CD14-positive monocyte (primary cell): ENCODE data around the gene USP17L28. TPM values are rescaled to one million over a fixed set of nuclear protein-coding genes. Genes with fewer than 3 reads are reported as not detected.
"Not testable (repeated sequence)": the region's sequence is repeated elsewhere in the genome, so short reads cannot be mapped to it uniquely, and the experiment has no call there.

Source experiments
- DNase-seq, 3 donors: peaks; one replicate each; pipeline ENCODE4 v3.0.0-alpha.2; 2011 to 2022
- H2AFZ ChIP-seq: 2 replicates; pipeline ENCODE4 v1.6.0; 2012; ENCODE audit warnings: mild to moderate bottlenecking, low read depth, low read length, inconsistent platforms; ENCODE audit not compliant: insufficient read depth, poor library complexity, severe bottlenecking
- H3K27ac ChIP-seq, 2 donors: 1 replicate in 1 of 2; 2 replicates in 1 of 2; pipeline ENCODE4 v1.5.1; 2012 to 2013; ENCODE audit warnings: low read length in 2 of 2, control low read depth in 1 of 2, inconsistent platforms in 1 of 2, low read depth in 1 of 2, mild to moderate bottlenecking in 1 of 2
- H3K27me3 ChIP-seq, 2 donors: one replicate each; pipeline versions ENCODE4 v1.6.0 to v1.6.1; 2011 to 2013; ENCODE audit warnings: low read length in 2 of 2; ENCODE audit not compliant: control insufficient read depth in 2 of 2, insufficient read depth in 2 of 2
- H3K36me3 ChIP-seq, 2 donors: replicated peaks in 1 of 2; 1 replicate in 1 of 2; 2 replicates in 1 of 2; pipeline versions ENCODE4 v1.5.1 to v1.6.1; 2012 to 2013; ENCODE audit warnings: low read length in 2 of 2, control low read depth in 1 of 2, inconsistent platforms in 1 of 2, mild to moderate bottlenecking in 1 of 2; ENCODE audit not compliant: insufficient read depth in 2 of 2, control insufficient read depth in 1 of 2
- H3K4me1 ChIP-seq, 2 donors: 1 replicate in 1 of 2; 2 replicates in 1 of 2; pipeline versions ENCODE4 v1.5.1 to v1.6.1; 2012 to 2013; ENCODE audit warnings: low read length in 2 of 2, control low read depth in 1 of 2, inconsistent platforms in 1 of 2, mild to moderate bottlenecking in 1 of 2, moderate library complexity in 1 of 2; ENCODE audit not compliant: insufficient read depth in 2 of 2, control insufficient read depth in 1 of 2
- H3K4me2 ChIP-seq: replicated peaks from 2 replicates; pipeline ENCODE3; 2012; ENCODE audit warnings: low read length, moderate library complexity, mild to moderate bottlenecking; ENCODE audit not compliant: poor library complexity, severe bottlenecking; ENCODE audit errors: extremely low read depth
- H3K4me3 ChIP-seq, 3 experiments: fragments of 200-600 bp in 1 of 3; sonication (generic) in 1 of 3; replicated peaks in 1 of 3; 1 replicate in 2 of 3; 2 replicates in 1 of 3; pipeline ENCODE4 v1.5.1; 2011 to 2013; ENCODE audit warnings: low read length in 3 of 3, mild to moderate bottlenecking in 3 of 3, control low read depth in 2 of 3, low read depth in 2 of 3, inconsistent platforms in 1 of 3, moderate library complexity in 1 of 3
- H3K79me2 ChIP-seq: 2 replicates; pipeline ENCODE4 v1.6.0; 2012; ENCODE audit warnings: mild to moderate bottlenecking, control low read depth, inconsistent platforms, low read length, moderate library complexity; ENCODE audit not compliant: insufficient read depth
- H3K9ac ChIP-seq: 2 replicates; pipeline ENCODE4 v1.6.0; 2017; ENCODE audit warnings: low read length, mild to moderate bottlenecking; ENCODE audit not compliant: insufficient read depth, poor library complexity, severe bottlenecking
- H3K9me3 ChIP-seq, 2 donors: replicated peaks in 1 of 2; 1 replicate in 1 of 2; 2 replicates in 1 of 2; pipeline versions ENCODE4 v1.5.1 to v1.6.1; 2012 to 2013; ENCODE audit warnings: low read length in 2 of 2, control low read depth in 1 of 2; ENCODE audit not compliant: control insufficient read depth in 1 of 2, insufficient read depth in 1 of 2
- H4K20me1 ChIP-seq: 2 replicates; pipeline ENCODE4 v1.6.0; 2012; ENCODE audit warnings: mild to moderate bottlenecking, low read length, control low read depth, moderate library complexity; ENCODE audit not compliant: insufficient read depth
- H3K27ac Mint-ChIP-seq, 7 donors: one replicate each; pipeline ENCODE4 v1.8.0; 2020; ENCODE audit warnings: mild to moderate bottlenecking in 7 of 7, mixed read lengths in 7 of 7, moderate library complexity in 6 of 7, inconsistent platforms in 2 of 7
- H3K27me3 Mint-ChIP-seq, 3 donors: one replicate each; pipeline ENCODE4 v1.8.0; 2021 to 2022; ENCODE audit warnings: low read depth in 3 of 3, mild to moderate bottlenecking in 3 of 3, mixed read lengths in 3 of 3, moderate library complexity in 3 of 3, inconsistent platforms in 1 of 3
- H3K36me3 Mint-ChIP-seq, 2 donors: one replicate each; pipeline ENCODE4 v1.8.0; 2020; ENCODE audit warnings: mixed read lengths in 2 of 2, inconsistent platforms in 1 of 2, mild to moderate bottlenecking in 1 of 2
- H3K4me1 Mint-ChIP-seq: one replicate; pipeline ENCODE4 v1.8.0; 2020; ENCODE audit warnings: mild to moderate bottlenecking, mixed read lengths
- H3K4me3 Mint-ChIP-seq, 2 donors: one replicate each; pipeline ENCODE4 v1.8.0; 2020; ENCODE audit warnings: mild to moderate bottlenecking in 2 of 2, mixed read lengths in 2 of 2, moderate library complexity in 1 of 2
- H3K9me3 Mint-ChIP-seq, 7 donors: one replicate each; pipeline ENCODE4 v1.8.0; 2020 to 2022; ENCODE audit warnings: mixed read lengths in 7 of 7, mild to moderate bottlenecking in 6 of 7, moderate library complexity in 6 of 7, inconsistent platforms in 2 of 7
- CTCF ChIP-seq: fragments of 200-600 bp; IDR thresholded peaks from one replicate; pipeline ENCODE4 v1.8.0; 2022; ENCODE audit warnings: antibody characterized with exemption, mild to moderate bottlenecking
- WGBS: methylation state at CpG from one replicate; pipeline ENCODE4 v1.1.5; 2013; ENCODE audit warnings: missing lambda C conversion rate; ENCODE audit not compliant: insufficient coverage; 5-methylcytosine and 5-hydroxymethylcytosine counted together
- intact Hi-C, 2 donors: fragments of 100-400 bp; cut with micrococcal nuclease; formaldehyde crosslinking; loops; one replicate each; pipeline versions ENCODE4 v1.15.0 to v1.15.1; 2023
- polyA plus RNA-seq, 3 donors: library from polyadenylated mRNA; depleted of rRNA in 1 of 3; unstranded in 2 of 3; stranded (reverse) in 1 of 3; fragments of 300-500 nt in 2 of 3; fragments of >200 nt in 1 of 3; fragmentation: Illumina TruSeq in 2 of 3; gene quantifications; 1 replicate in 2 of 3; 2 replicates in 1 of 3; pipeline ENCODE4 v1.2.3, GENCODE V29; 2012 to 2021

USP17L28 gene
- polyA plus RNA-seq, 3 donors: not detected

- H3K79me2 ChIP-seq, H3K27ac Mint-ChIP-seq, DNase-seq, H3K36me3 Mint-ChIP-seq, H3K27me3 ChIP-seq, H3K4me1 Mint-ChIP-seq, H3K9me3 ChIP-seq, H4K20me1 ChIP-seq, H3K9me3 Mint-ChIP-seq, H3K27me3 Mint-ChIP-seq, intact Hi-C loops, H3K27ac ChIP-seq, H3K4me1 ChIP-seq, H3K36me3 ChIP-seq: not testable (repeated sequence)
- H3K4me3 Mint-ChIP-seq: peak overlapping the region; percentile 54 to 59
- peak overlapping the region; percentile 27 for H3K9ac ChIP-seq
- peak overlapping the region; percentile 76 for H2AFZ ChIP-seq
- TF ChIP-seq CTCF: peak; percentile 82
- 51% methylated on average over 23 of the region's 36 CpGs for WGBS
- H3K4me2 ChIP-seq: peak overlapping the region; percentile 61
- peak overlapping the region; percentile 24 to 57 (median 33) for H3K4me3 ChIP-seq
Measured at GRCh38 chr4:9381012-9381534, 32.4 kb downstream of the USP17L28 start.

- DNase-seq: no peak
- no CpG with 5 or more reads among the region's 1 CpG for WGBS
- H3K4me3 ChIP-seq: no peak overlapping the region
- no peak for TF ChIP-seq CTCF
- Mint-ChIP-seq H3K4me3 (no peak overlapping the region), H3K4me1 (peaks cover 2% of the 10 kb centered on the region), H3K9me3 (no peaks in the 10 kb centered on the region), H3K36me3 (no peaks in the 10 kb centered on the region), H3K27me3 (no peaks in the 10 kb centered on the region), H3K27ac (no peak overlapping the region)
- H3K79me2 ChIP-seq: no peaks in the 10 kb centered on the region
- peaks cover 4 to 5% of the 10 kb centered on the region in 2 donors for H3K4me1 ChIP-seq
- H3K36me3 ChIP-seq: no peaks in the 10 kb centered on the region
- no peaks in the 10 kb centered on the region for H4K20me1 ChIP-seq
- intact Hi-C loops: no loop called here
- H3K27ac ChIP-seq: no peak overlapping the region
- H3K27me3 ChIP-seq: no peaks in the 10 kb centered on the region
- H3K9me3 ChIP-seq: no peaks in the 10 kb centered on the region
- no peak overlapping the region for H3K4me2 ChIP-seq
- H2AFZ ChIP-seq: no peak overlapping the region
- no peak overlapping the region for H3K9ac ChIP-seq
Measured at GRCh38 chr4:9384126-9384525, 35.4 kb downstream of the USP17L28 start.

GRCh38 chr4:9389001-9389400, 40.3 kb downstream of the USP17L28 start:
- H3K36me3 ChIP-seq, H3K4me1 ChIP-seq, H3K36me3 Mint-ChIP-seq, H3K4me1 Mint-ChIP-seq, H3K9ac ChIP-seq, H3K27ac ChIP-seq, H3K4me2 ChIP-seq, H3K4me3 ChIP-seq, intact Hi-C loops, DNase-seq, H2AFZ ChIP-seq, H3K27ac Mint-ChIP-seq, H3K9me3 Mint-ChIP-seq, H3K4me3 Mint-ChIP-seq, H3K27me3 ChIP-seq, H4K20me1 ChIP-seq, H3K9me3 ChIP-seq, H3K27me3 Mint-ChIP-seq, H3K79me2 ChIP-seq: not testable (repeated sequence)
- no CpG with 5 or more reads among the region's 2 CpGs for WGBS
